Hepatocyte (in vitro differentiated cells): Measurements from ENCODE around the gene TCHP.
"Not testable (repeated sequence)": the region's sequence is repeated elsewhere in the genome, so short reads cannot be mapped to it uniquely, and the experiment has no call there.

Experiments used
- CTCF ChIP-seq: fragments of 200-600 bp; sonication (generic); IDR thresholded peaks from 2 replicates; pipeline ENCODE4 v1.5.1; 2016; ENCODE audit warnings: antibody characterized with exemption, mild to moderate bottlenecking; ENCODE audit not compliant: poor library complexity
- EZH2 ChIP-seq: fragments of 200-600 bp; sonication (generic); IDR thresholded peaks from 2 replicates; pipeline ENCODE4 v1.6.1; 2016; ENCODE audit warnings: antibody characterized with exemption, mild to moderate bottlenecking, borderline replicate concordance
- EZH2phosphoT487 ChIP-seq: fragments of 200-600 bp; sonication (generic); IDR thresholded peaks from one replicate; pipeline ENCODE4 v1.6.1; 2018; ENCODE audit warnings: antibody characterized with exemption, mild to moderate bottlenecking, low read depth, moderate library complexity; ENCODE audit not compliant: unreplicated experiment, severe bottlenecking

GRCh38 chr12:109929326-109929725 lies 29.3 kb downstream of the TCHP start:
- TF ChIP-seq CTCF, EZH2, EZH2phosphoT487: not testable (repeated sequence)
